HG03095 (cell line): ENCODE data around the gene SUSD1.

Experiments
- ATAC-seq: cut with Tn5 transposase; IDR thresholded peaks from one replicate; pipeline ENCODE4 v1.9.1; 2021; ENCODE audit warnings: moderate library complexity; ENCODE audit not compliant: unreplicated experiment

The SUSD1 gene

DNA sequence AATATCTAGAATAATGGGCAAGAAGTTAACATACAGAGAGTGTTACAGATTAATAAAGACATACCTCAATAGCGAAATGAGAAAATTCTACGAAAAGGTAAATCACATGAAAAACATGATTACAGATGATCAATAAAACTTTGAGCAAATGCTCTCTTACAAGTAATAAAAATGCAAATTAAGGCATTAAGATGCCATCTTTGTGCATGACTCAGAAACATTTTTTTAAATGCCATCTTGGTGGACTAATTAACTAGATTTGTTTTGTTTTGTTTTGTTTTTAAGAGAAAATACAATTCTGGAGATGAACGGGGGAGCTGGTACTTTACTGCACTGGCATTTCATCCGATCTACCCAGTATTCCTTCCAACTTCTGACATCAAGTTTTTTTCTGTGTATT is 130.2 kb downstream of the SUSD1 start:
- ATAC-seq = no peak

DNA sequence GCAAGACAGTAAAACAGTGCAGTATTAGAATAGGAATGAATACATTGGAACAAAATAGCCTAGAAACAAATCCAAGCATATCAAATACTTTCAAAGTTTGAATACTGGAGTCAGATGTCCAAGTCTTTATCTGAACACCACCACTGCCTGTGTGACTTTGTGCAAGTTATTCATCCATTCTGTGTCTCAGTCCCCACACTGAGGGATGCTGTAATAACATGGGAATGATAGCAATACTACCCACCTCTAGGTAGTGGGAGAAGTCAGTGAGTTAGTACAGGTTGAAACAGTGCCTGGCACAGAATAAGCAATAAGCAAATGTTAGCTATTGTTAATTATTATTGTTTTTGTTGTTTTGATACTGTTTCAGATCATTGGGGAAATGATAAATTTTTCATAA is 130.9 kb downstream of the SUSD1 start:
- no peak for ATAC-seq

DNA sequence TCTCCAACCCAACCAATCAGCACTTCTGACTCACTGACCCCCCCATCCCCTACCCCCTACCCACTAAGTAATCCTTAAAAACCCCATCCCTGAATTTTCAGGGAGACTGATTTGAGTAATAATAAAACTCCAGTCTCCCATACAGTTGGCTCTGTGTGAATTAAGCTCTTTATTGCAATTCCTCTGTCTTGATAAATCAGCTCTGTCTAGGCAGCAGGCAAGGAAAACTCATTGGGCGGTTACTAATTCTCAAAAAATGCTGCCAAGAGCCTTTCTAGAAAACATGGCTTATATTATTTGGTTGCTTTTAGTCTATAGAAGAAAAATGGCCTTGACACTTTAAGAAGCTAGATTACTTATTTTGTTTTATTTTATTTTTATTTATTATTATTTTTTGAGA is 131.7 kb downstream of the SUSD1 start:
- ATAC-seq = no peak

GRCh38 chr9:112042769-112043168 is 132.3 kb downstream of the SUSD1 start:
- no peak for ATAC-seq

DNA sequence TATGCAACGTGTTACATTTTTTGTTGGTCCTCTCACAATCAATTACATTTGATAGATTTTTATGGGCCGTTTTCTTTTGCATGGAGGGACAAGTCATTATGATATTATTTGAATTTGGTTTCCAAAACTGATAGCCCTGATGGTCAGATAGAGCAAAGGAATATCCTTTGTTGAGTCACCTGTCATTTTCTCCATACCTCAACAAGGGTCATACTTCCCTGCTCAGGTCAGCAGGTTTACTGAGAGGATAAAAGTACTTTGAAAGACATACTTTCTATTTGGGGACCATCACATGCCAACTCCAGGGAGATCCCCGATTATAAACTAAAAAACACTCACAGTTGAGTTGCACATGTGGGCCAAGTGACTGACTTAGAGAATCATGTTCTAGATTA is 132.9 kb downstream of the SUSD1 start:
- ATAC-seq = no peak

DNA sequence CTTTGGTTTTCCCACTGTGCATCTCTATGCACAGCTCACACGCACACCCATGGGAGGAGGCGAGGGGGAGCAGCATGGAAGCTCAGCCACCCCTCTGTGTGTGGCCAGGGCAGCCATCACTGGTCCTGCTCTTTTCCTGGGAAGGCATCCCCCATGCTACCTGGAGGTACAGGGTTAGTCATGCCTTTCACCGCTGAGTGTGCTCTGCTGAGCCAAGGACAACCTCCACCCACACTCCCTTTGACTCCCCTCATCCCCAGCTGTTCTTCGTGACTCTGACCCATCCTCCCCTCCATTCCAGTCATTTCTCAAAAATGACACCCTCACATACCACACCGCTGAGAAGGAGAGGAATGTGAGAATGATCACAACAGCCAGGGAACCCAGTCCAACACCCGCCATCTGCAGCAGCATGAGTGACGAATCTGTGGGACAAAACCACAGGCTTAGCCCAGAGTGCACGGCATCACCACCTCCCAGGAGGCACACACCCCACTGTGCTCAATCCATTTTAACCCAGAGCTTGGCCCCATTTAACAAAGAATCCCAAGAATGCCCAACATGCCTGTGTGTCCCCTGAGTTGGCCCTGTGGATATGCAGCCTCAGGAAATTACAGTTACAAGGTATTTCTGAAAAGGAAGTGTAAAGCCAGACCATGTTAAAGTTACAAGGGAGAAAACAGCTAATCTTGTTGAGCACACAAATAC is 133.4 kb downstream of the SUSD1 start:
- ATAC-seq = no peak

- no peak for ATAC-seq
Measured at GRCh38 chr9:112041199-112041535, 133.9 kb downstream of the SUSD1 start.

GRCh38 chr9:112038017-112038408 is 137.1 kb downstream of the SUSD1 start:
- no peak for ATAC-seq

- ATAC-seq = peak; percentile 43
Measured at GRCh38 chr9:112037281-112038016, 137.6 kb downstream of the SUSD1 start.

- ATAC-seq = no peak
Measured at GRCh38 chr9:112035166-112035826, 139.8 kb downstream of the SUSD1 start.

GRCh38 chr9:112034216-112034611 is 140.9 kb downstream of the SUSD1 start:
- no peak for ATAC-seq

- ATAC-seq = no peak
Measured at GRCh38 chr9:112033237-112034215, 141.6 kb downstream of the SUSD1 start.

- ATAC-seq = no peak
Measured at GRCh38 chr9:112032743-112033142, 142.4 kb downstream of the SUSD1 start.

- peak; percentile 39 for ATAC-seq
Measured at GRCh38 chr9:112032009-112032408, 143.1 kb downstream of the SUSD1 start.

GRCh38 chr9:112031400-112031799 is 143.7 kb downstream of the SUSD1 start:
- ATAC-seq = no peak

DNA sequence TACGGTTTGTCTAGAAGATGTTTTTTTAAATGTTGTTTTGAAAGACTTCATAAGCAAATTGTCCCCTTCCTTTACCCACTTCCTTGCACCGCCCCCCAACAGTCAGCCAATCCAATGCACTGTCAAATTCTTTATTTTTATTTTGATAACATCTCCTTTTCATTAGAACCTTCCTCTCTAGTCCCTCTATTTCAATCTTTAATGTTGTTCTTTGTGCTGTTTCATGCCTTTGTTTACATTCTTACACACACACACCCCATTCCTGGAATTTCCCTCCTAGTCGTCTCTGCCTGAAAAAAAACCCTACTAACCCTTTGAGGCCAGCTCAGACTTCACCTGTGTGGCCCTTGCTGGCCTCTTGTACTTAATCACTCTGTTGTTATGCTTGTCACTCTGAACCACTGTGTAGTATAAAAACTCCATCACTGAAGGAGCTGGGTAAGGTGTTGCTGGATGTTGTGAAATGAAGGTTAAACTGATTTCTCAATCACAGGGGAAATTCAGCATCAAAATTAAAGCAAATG is 145.1 kb downstream of the SUSD1 start:
- ATAC-seq = no peak

DNA sequence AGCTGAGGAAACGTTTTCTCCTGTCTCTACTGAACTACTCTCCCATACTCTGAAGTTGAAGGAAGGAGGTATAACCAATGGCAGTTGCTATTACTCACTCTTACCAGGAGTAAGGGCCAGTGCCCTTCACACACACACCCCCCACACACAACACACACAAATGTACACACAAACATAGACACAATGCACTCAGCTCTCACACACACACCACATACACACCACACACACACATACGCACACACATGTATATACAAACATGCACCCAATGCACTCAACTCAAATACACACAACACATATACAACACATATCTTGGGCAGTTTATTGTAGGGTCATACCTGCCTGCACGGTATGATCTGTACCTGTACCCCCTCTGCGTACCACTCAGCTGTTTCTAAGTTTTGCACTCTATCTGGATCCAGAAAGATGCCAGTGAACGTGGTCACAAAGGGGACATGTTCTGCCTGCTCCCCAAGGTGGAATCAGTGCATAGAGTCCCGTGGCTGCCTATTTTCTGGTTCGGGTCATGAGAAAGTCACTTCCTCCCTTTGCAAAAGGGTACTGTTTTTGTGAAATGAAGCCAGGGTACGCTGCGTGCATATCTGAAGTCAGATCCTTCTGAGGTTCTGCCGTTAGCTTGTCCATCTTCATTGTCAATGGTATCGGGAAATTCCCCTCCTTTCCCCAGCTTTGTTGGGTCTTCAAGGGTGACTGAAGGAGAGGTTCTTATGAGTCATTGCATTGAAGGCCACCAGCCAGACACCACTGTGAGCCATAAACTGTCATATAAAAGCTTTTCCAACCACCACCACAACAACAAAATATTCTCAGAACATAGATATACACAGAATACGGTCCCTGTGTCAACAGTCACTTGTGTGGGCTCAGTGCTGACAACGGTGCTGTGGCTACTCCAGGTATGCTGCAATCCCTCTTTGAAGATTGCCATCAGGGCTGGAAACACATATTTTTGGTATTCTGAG is 146.6 kb downstream of the SUSD1 start:
- peak; percentile 42 for ATAC-seq

GRCh38 chr9:112025850-112026249 is 149.2 kb downstream of the SUSD1 start:
- no peak for ATAC-seq

DNA sequence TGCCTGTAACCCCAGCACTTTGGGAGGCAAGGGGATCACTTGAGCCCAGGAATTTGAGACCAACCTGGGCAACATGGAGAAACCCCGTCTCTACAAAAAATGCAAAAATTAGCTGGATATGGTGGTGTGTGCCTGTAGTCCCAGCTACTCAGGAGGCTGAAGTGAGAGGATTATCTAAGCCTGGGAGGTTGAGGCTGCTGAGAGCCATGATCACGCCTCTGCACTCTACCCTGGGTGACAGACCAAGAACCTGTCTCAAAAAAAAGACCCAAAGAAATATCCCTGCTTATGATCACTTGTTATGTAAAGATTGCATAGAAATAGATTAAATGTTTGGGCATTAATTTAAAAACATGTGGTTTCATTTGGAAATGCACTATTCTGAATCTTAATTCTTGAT is 153.4 kb downstream of the SUSD1 start:
- no peak for ATAC-seq
